H9 (cell line): ENCODE data around the gene PTPRF. TPM values are rescaled to one million over a fixed set of nuclear protein-coding genes. Genes with fewer than 3 reads are reported as not detected.

Experiments
- DNase-seq: peaks from one replicate; pipeline ENCODE4 v3.0.0-alpha.2; 2017
- H2AFZ ChIP-seq: one replicate; pipeline ENCODE4 v1.6.1; 2013; ENCODE audit warnings: mild to moderate bottlenecking, low read length, control low read depth, moderate library complexity
- H2AK5ac ChIP-seq: 2 replicates; pipeline ENCODE4 v1.6.1; 2013; ENCODE audit warnings: low read length, control low read depth, mixed read lengths; ENCODE audit not compliant: insufficient read length
- H2BK120ac ChIP-seq: one replicate; pipeline ENCODE4 v1.6.1; 2013; ENCODE audit warnings: low read depth, mild to moderate bottlenecking, low read length, control low read depth, inconsistent platforms; ENCODE audit not compliant: poor library complexity, severe bottlenecking
- H2BK12ac ChIP-seq: 2 replicates; pipeline ENCODE4 v1.6.1; 2013; ENCODE audit warnings: low read length, control low read depth, mixed read lengths, low read depth; ENCODE audit not compliant: insufficient read length
- H2BK15ac ChIP-seq: 2 replicates; pipeline ENCODE4 v1.6.1; 2013; ENCODE audit warnings: low read depth, low read length, control low read depth
- H2BK20ac ChIP-seq: one replicate; pipeline ENCODE4 v1.6.1; 2013; ENCODE audit warnings: low read depth, mild to moderate bottlenecking, low read length, control low read depth, inconsistent platforms; ENCODE audit not compliant: poor library complexity, severe bottlenecking
- H2BK5ac ChIP-seq: 2 replicates; pipeline ENCODE4 v1.6.1; 2013; ENCODE audit warnings: low read length, control low read depth, mixed read lengths; ENCODE audit not compliant: insufficient read length
- H3K14ac ChIP-seq: 2 replicates; pipeline ENCODE4 v1.6.1; 2013; ENCODE audit warnings: low read length, control low read depth; ENCODE audit not compliant: insufficient read depth
- H3K18ac ChIP-seq: 2 replicates; pipeline ENCODE4 v1.6.1; 2013; ENCODE audit warnings: low read depth, mild to moderate bottlenecking, mixed read lengths, low read length, control low read depth; ENCODE audit not compliant: insufficient read length
- H3K23ac ChIP-seq: 2 replicates; pipeline ENCODE4 v1.6.1; 2013; ENCODE audit warnings: low read length, control low read depth, mixed read lengths, low read depth; ENCODE audit not compliant: insufficient read length
- H3K23me2 ChIP-seq: 2 replicates; pipeline ENCODE4 v1.6.1; 2013; ENCODE audit warnings: low read depth, mild to moderate bottlenecking, mixed read lengths, low read length, control low read depth; ENCODE audit not compliant: insufficient read length, poor library complexity, severe bottlenecking
- H3K27ac ChIP-seq: 2 replicates; pipeline ENCODE4 v1.5.1; 2013; ENCODE audit warnings: low read length, control low read depth, mixed read lengths, low read depth; ENCODE audit not compliant: insufficient read length
- H3K27me3 ChIP-seq: 2 replicates; pipeline ENCODE4 v1.6.1; 2013; ENCODE audit warnings: low read length, control low read depth, inconsistent platforms; ENCODE audit not compliant: insufficient read depth
- H3K4ac ChIP-seq: 2 replicates; pipeline ENCODE4 v1.6.1; 2013; ENCODE audit warnings: low read depth, mild to moderate bottlenecking, control low read depth, inconsistent platforms, low read length, moderate library complexity
- H3K4me1 ChIP-seq: 2 replicates; pipeline ENCODE4 v1.6.1; 2013; ENCODE audit warnings: low read length, control low read depth, inconsistent platforms; ENCODE audit not compliant: insufficient read depth
- H3K4me2 ChIP-seq: 2 replicates; pipeline ENCODE4 v1.6.1; 2013; ENCODE audit warnings: low read length, control low read depth, mixed read lengths; ENCODE audit not compliant: insufficient read length, insufficient read depth
- H3K56ac ChIP-seq: 2 replicates; pipeline ENCODE4 v1.6.1; 2013; ENCODE audit warnings: low read depth, mild to moderate bottlenecking, mixed read lengths, low read length, control low read depth; ENCODE audit not compliant: insufficient read length
- H3K79me1 ChIP-seq: 2 replicates; pipeline ENCODE4 v1.6.1; 2013; ENCODE audit warnings: low read depth, mild to moderate bottlenecking, moderate library complexity, low read length, control low read depth, inconsistent platforms; ENCODE audit not compliant: insufficient read depth, poor library complexity, severe bottlenecking
- H3K79me2 ChIP-seq: 2 replicates; pipeline ENCODE4 v1.6.1; 2013; ENCODE audit warnings: low read length, control low read depth, inconsistent platforms; ENCODE audit not compliant: insufficient read depth
- H3K9ac ChIP-seq: 2 replicates; pipeline ENCODE4 v1.6.1; 2013; ENCODE audit warnings: low read length, control low read depth, mixed read lengths; ENCODE audit not compliant: insufficient read length; ENCODE audit errors: extremely low read depth
- H3K9me3 ChIP-seq: one replicate; pipeline ENCODE4 v1.6.1; 2013; ENCODE audit warnings: low read depth, low read length, inconsistent platforms; ENCODE audit not compliant: control insufficient read depth
- H3T11ph ChIP-seq: one replicate; pipeline ENCODE4 v1.6.1; 2013; ENCODE audit warnings: mild to moderate bottlenecking, low read length, control low read depth, inconsistent platforms
- H4K20me1 ChIP-seq: one replicate; pipeline ENCODE4 v1.6.1; 2013; ENCODE audit not compliant: control insufficient read depth, insufficient read length, insufficient read depth
- H4K5ac ChIP-seq: 2 replicates; pipeline ENCODE4 v1.6.1; 2013; ENCODE audit warnings: low read depth, mild to moderate bottlenecking, mixed read lengths, low read length, control low read depth; ENCODE audit not compliant: insufficient read length
- H4K8ac ChIP-seq: replicated peaks from 2 replicates; pipeline ENCODE4 v1.6.1; 2013; ENCODE audit warnings: low read length, control low read depth, mixed read lengths, low read depth; ENCODE audit not compliant: insufficient read length
- H4K91ac ChIP-seq: 2 replicates; pipeline ENCODE4 v1.6.1; 2013; ENCODE audit warnings: low read depth, mild to moderate bottlenecking, moderate library complexity, mixed read lengths, low read length, control low read depth; ENCODE audit not compliant: insufficient read length
- H3K27ac Mint-ChIP-seq, 3 experiments: 2 replicates in 2 of 3; 3 replicates in 1 of 3; pipeline ENCODE4 v1.8.0; 2020 to 2021; ENCODE audit warnings: mixed read lengths in 3 of 3, mild to moderate bottlenecking in 1 of 3, moderate library complexity in 1 of 3
- H3K27me3 Mint-ChIP-seq: 2 replicates; pipeline ENCODE4 v1.8.0; 2021; ENCODE audit warnings: low read depth, mild to moderate bottlenecking, moderate library complexity, mixed read lengths
- H3K36me3 Mint-ChIP-seq, 3 experiments: 2 replicates in 2 of 3; 3 replicates in 1 of 3; pipeline ENCODE4 v1.8.0; 2020 to 2021; ENCODE audit warnings: low read depth in 3 of 3, mixed read lengths in 3 of 3; ENCODE audit not compliant: insufficient read depth in 1 of 3
- H3K4me1 Mint-ChIP-seq, 2 experiments: 2 replicates each; pipeline ENCODE4 v1.8.0; 2020; ENCODE audit warnings: mixed read lengths in 2 of 2
- H3K4me3 Mint-ChIP-seq, 2 experiments: 2 replicates in 1 of 2; 3 replicates in 1 of 2; pipeline ENCODE4 v1.8.0; 2020 to 2021; ENCODE audit warnings: mild to moderate bottlenecking in 2 of 2, mixed read lengths in 2 of 2, moderate library complexity in 1 of 2
- H3K9me3 Mint-ChIP-seq, 2 experiments: 2 replicates in 1 of 2; 3 replicates in 1 of 2; pipeline ENCODE4 v1.8.0; 2020; ENCODE audit warnings: mild to moderate bottlenecking in 2 of 2, mixed read lengths in 2 of 2, moderate library complexity in 1 of 2
- WGBS: extraction: QIAGEN DNeasy Blood & Tissue Kit; methylation state at CpG from one replicate; pipeline ENCODE4 v1.1.7; 2013; ENCODE audit warnings: missing lambda C conversion rate, low lambda C conversion rate, mixed read lengths; ENCODE audit not compliant: insufficient read length; ENCODE audit errors: extremely low coverage; 5-methylcytosine and 5-hydroxymethylcytosine counted together
- total RNA-seq: library from RNA; stranded (reverse); gene quantifications from 2 replicates; pipeline ENCODE4 v1.2.1, GENCODE V29; 2021
- TF ChIP-seq, protein P1 (sequence below): fragments of 200-600 bp; sonication (generic); conservative IDR thresholded peaks from 3 replicates; pipeline ENCODE4 v1.8.0; 2021; ENCODE audit warnings: antibody characterized with exemption, mild to moderate bottlenecking

PTPRF gene
- total RNA-seq, 1 experiment from 2014 or later: 193 TPM

DNA sequence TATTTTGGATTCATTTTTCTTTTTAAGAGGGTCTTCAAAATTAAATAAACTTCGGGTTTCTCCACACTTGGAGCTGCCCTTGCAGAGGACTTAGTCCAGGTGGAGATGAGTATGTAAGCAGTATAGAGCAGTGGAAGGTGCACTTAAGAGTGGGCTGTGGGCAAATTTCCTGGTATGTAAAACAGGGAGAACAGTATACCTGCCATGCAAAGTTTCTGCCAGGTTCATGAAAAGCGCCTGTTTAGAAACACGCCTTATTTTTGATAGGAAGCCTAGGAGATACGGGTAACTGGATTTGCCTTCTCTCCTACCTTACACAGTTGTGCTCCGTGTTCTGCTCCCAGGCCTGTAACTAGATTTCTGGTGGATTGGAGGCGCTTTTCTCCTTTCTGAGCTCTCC lies 120.5 kb downstream of the PTPRF start:
- peaks cover 13% of the 10 kb centered on the region; the same call in 1 of the 2 replicates for H3K79me2 ChIP-seq
- no peak overlapping the region for H2AFZ ChIP-seq
- no peak overlapping the region for H3K23ac ChIP-seq
- no peaks in the 10 kb centered on the region for H3K79me1 ChIP-seq
- H2BK12ac ChIP-seq: no peak overlapping the region
- Mint-ChIP-seq H3K9me3 (no peaks in the 10 kb centered on the region), H3K36me3 (peaks cover 16 to 32% (median 26%) of the 10 kb centered on the region in 3 experiments), H3K27me3 (peaks cover 2% of the 10 kb centered on the region), H3K4me1 (peaks cover 35 to 41% of the 10 kb centered on the region in 2 experiments), H3K27ac (peak overlapping the region; percentile 79 to 100 (median 98); a peak in 4 of 7 replicates), H3K4me3 (peak overlapping the region; percentile 97 to 98)
- peak overlapping the region; percentile 88 for H3K9ac ChIP-seq
- H2BK20ac ChIP-seq: no peak overlapping the region
- H4K8ac ChIP-seq: no peak overlapping the region
- peaks cover 11% of the 10 kb centered on the region for H3K23me2 ChIP-seq
- peak overlapping the region; percentile 95 for H3K4me2 ChIP-seq
- H4K5ac ChIP-seq: no peak overlapping the region
- H3T11ph ChIP-seq: no peak overlapping the region
- WGBS: no CpG with 5 or more reads among the region's 6 CpGs
- H2BK15ac ChIP-seq: no peak overlapping the region
- no peak for DNase-seq
- no peaks in the 10 kb centered on the region for H3K9me3 ChIP-seq
- no peaks in the 10 kb centered on the region for H4K20me1 ChIP-seq
- no peak overlapping the region for H2AK5ac ChIP-seq
- H2BK120ac ChIP-seq: no peak overlapping the region
- H3K27ac ChIP-seq: no peak overlapping the region
- H3K4ac ChIP-seq: no peak overlapping the region
- H3K27me3 ChIP-seq: no peaks in the 10 kb centered on the region
- H2BK5ac ChIP-seq: no peak overlapping the region
- H3K14ac ChIP-seq: no peak overlapping the region
- peaks cover 9% of the 10 kb centered on the region for H3K4me1 ChIP-seq
- no peak overlapping the region for H4K91ac ChIP-seq
- TF ChIP-seq, protein P1, sequence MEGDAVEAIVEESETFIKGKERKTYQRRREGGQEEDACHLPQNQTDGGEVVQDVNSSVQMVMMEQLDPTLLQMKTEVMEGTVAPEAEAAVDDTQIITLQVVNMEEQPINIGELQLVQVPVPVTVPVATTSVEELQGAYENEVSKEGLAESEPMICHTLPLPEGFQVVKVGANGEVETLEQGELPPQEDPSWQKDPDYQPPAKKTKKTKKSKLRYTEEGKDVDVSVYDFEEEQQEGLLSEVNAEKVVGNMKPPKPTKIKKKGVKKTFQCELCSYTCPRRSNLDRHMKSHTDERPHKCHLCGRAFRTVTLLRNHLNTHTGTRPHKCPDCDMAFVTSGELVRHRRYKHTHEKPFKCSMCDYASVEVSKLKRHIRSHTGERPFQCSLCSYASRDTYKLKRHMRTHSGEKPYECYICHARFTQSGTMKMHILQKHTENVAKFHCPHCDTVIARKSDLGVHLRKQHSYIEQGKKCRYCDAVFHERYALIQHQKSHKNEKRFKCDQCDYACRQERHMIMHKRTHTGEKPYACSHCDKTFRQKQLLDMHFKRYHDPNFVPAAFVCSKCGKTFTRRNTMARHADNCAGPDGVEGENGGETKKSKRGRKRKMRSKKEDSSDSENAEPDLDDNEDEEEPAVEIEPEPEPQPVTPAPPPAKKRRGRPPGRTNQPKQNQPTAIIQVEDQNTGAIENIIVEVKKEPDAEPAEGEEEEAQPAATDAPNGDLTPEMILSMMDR: no peak
- no peak overlapping the region for H3K18ac ChIP-seq
- H3K56ac ChIP-seq: no peak overlapping the region
